WTC11 (cell line): ENCODE data around the gene AFF3.

ENCODE experiments used
- AFF4 ChIP-seq: sonication (generic); formaldehyde crosslinking; IDR thresholded peaks from 2 replicates; pipeline ENCODE4 v1.8.1; 2023; ENCODE audit warnings: mild to moderate bottlenecking, missing genetic modification reagents, borderline replicate concordance
- CREB1 ChIP-seq: sonication (generic); formaldehyde crosslinking; IDR thresholded peaks from 2 replicates; pipeline ENCODE4 v1.8.0; 2023; ENCODE audit warnings: mild to moderate bottlenecking, missing genetic modification reagents
- CTCF ChIP-seq: fragments of 200-600 bp; IDR thresholded peaks from 2 replicates; pipeline ENCODE4 v1.8.0; 2022; ENCODE audit warnings: antibody characterized with exemption
- TEAD4 ChIP-seq: sonication (generic); formaldehyde crosslinking; IDR thresholded peaks from 2 replicates; pipeline ENCODE4 v1.8.0; 2022; ENCODE audit warnings: mild to moderate bottlenecking, missing genetic modification reagents
- USF2 ChIP-seq: sonication (generic); formaldehyde crosslinking; IDR thresholded peaks from 2 replicates; pipeline ENCODE4 v1.8.1; 2023; ENCODE audit warnings: mild to moderate bottlenecking, missing genetic modification reagents, moderate library complexity

GRCh38 chr2:99593692-99594427, 548.5 kb downstream of the AFF3 start:
- no peak for TF ChIP-seq TEAD4
- TF ChIP-seq CTCF, result no peak
- TF ChIP-seq AFF4 (CRISPR knock-in tag), result no peak
- TF ChIP-seq USF2 (CRISPR knock-in tag), result no peak
- no peak for TF ChIP-seq CREB1
